AG10803 (cell line): ENCODE results near the gene LRP10.

Experiments used
- DNase-seq: peaks from one replicate; pipeline ENCODE4 v3.0.0; 2010; ENCODE audit warnings: low read depth
- H3K4me3 ChIP-seq: 2 replicates; pipeline ENCODE4 v1.5.1; 2011; ENCODE audit warnings: mild to moderate bottlenecking, low read length, control low read depth
- TF ChIP-seq, protein P1 (sequence below): conservative IDR thresholded peaks from 2 replicates; pipeline ENCODE4 v1.5.1; 2011; ENCODE audit warnings: mild to moderate bottlenecking, low read length, control low read depth, inconsistent platforms

The LRP10 gene

DNA sequence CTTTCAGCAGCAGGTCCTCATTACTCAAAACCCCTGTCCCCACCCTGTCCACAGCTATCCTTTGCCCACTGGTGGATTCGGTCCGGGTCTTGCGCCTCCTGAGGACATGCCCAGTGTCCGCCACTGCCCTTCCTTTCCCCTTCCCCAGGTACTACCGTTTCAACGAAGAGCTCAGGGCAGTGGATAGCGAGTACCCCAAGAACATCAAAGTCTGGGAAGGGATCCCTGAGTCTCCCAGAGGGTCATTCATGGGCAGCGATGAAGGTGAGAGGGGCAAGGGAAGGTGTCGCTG lies 26.5 kb upstream of the LRP10 start:
- TF ChIP-seq, protein P1, sequence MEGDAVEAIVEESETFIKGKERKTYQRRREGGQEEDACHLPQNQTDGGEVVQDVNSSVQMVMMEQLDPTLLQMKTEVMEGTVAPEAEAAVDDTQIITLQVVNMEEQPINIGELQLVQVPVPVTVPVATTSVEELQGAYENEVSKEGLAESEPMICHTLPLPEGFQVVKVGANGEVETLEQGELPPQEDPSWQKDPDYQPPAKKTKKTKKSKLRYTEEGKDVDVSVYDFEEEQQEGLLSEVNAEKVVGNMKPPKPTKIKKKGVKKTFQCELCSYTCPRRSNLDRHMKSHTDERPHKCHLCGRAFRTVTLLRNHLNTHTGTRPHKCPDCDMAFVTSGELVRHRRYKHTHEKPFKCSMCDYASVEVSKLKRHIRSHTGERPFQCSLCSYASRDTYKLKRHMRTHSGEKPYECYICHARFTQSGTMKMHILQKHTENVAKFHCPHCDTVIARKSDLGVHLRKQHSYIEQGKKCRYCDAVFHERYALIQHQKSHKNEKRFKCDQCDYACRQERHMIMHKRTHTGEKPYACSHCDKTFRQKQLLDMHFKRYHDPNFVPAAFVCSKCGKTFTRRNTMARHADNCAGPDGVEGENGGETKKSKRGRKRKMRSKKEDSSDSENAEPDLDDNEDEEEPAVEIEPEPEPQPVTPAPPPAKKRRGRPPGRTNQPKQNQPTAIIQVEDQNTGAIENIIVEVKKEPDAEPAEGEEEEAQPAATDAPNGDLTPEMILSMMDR = no peak
- no peak for DNase-seq
- H3K4me3 ChIP-seq = no peak overlapping the region

GRCh38 chr14:22845821-22846625 lies 25.5 kb upstream of the LRP10 start:
- TF ChIP-seq, protein P1 = no peak
- no peak for DNase-seq
- no peak overlapping the region for H3K4me3 ChIP-seq

GRCh38 chr14:22846811-22847307 lies 24.7 kb upstream of the LRP10 start:
- no peak for DNase-seq
- no peak overlapping the region for H3K4me3 ChIP-seq
- TF ChIP-seq, protein P1 = 0 out of 2 replicates have a peak, but pooled peaks have one; percentile 17

DNA sequence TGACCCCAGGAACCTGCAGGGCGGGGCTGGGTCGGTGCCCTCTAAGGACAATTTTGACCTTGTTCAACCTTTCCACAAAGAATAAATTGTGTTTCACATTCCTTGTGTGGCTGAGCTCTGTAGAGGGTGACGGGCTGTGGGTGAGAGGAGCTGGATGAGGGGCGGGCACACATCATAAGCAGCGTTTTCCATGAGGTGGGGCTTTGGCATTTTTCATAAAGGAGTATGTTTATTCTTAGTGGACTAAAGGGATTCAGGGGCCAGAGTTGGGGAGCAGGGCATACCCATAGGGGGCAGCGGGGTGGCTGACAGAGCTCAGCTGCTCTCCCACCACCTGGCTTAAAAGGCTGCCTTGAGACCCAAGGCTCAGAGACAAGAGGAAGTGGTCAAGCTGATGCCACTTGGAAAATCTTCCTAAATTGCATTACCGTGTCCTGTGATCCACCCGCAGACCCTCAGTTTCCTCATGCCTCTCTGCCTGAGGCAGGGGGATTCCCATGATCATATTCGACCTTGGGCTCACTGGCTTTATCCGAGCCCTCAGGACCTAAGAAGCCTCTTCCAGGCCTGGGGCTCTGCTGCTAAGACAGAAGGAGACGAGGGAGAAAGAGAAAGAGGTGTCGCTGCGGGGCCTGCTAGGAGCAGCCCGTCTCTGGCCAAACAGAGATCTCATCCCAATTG lies 23.7 kb upstream of the LRP10 start:
- TF ChIP-seq, protein P1 = no peak
- H3K4me3 ChIP-seq = peak overlapping the region; percentile 12
- DNase-seq = peak; percentile 66

DNA sequence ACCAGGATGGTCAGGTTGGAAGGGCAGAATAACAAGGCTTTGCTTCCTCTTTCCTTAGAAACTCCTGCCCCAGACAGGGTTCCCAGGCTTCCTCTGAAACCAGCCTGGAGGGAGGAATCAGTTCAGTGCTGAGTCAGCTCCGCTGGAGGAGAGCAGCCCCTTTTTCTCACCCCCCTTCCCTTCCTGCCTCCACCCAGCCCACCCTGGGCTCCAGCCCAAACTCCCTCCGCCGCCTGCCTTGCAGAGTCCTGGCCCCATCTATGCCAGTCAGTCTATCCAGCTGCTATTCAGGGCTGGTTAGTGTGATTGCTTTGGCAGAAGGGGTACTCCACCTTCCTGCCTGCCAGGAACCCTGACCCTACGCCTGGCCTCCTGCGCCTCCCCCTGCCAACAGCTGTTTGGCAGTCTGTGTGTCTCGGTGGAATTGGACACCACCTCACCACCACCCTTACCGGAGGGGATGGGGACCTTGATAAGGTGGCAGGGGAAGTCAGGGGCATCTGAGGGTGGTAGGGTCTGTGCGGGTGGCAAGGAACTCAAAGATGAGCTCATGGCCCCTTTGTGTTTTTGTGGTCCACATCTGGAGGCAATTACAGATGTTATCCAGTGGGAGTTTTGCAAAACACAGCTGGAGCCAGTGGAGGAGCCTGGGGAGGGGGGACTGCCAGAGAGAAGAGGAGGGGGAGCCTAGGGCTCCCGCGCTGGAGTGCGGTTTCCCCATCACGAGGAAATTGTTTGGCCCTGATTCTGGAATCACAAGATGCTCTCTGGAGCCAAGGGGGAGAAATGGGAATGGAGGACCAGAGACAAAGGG lies 23.0 kb upstream of the LRP10 start:
- TF ChIP-seq, protein P1 = no peak
- H3K4me3 ChIP-seq = peak overlapping the region; percentile 26
- DNase-seq = peak; percentile 92

DNA sequence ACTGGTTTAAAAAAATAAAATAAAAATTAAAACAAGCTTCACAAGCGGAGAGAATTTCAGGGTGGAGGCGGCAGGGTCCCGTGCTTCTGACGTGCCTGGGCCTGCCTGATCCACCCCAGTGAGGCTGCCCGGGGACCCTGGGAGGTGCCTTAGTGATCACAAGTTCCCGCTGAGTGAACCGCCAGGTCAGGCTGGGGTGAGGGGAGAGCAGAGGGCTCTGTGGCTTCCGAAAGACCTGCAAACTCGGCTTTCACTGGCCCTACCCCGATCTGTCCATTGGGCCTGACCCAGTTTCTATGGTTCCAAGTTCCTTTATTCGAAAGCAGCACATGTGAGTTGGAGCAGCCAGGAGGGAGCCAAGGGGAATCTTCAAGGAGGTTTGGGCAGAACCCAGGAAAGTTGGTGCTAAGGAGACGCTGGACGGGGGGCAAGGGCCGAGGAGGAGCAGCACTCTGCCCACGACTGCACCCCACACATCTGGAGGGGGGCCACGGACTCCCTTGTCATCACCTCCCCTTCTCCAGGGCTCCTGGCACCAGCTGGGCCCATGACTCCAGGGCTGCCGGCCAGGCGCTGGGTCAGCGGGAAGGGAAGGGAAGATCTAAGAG lies 22.2 kb upstream of the LRP10 start:
- DNase-seq = peak; percentile 70
- TF ChIP-seq, protein P1 = no peak
- H3K4me3 ChIP-seq = no peak overlapping the region
